GM18505 (cell line): ENCODE measurements around the gene MKI67.
"Not testable (repeated sequence)": the region's sequence is repeated elsewhere in the genome, so short reads cannot be mapped to it uniquely, and the experiment has no call there.

ENCODE experiments used
- ATAC-seq: cut with Tn5 transposase; IDR thresholded peaks from one replicate; pipeline ENCODE4 v1.9.1; 2021; ENCODE audit not compliant: unreplicated experiment
- POLR2A ChIP-seq: IDR thresholded peaks from 4 replicates; pipeline ENCODE4 v1.6.1; 2011; ENCODE audit warnings: borderline replicate concordance; ENCODE audit not compliant: insufficient read depth, insufficient read length; ENCODE audit errors: extremely low read depth

Gene MKI67

DNA sequence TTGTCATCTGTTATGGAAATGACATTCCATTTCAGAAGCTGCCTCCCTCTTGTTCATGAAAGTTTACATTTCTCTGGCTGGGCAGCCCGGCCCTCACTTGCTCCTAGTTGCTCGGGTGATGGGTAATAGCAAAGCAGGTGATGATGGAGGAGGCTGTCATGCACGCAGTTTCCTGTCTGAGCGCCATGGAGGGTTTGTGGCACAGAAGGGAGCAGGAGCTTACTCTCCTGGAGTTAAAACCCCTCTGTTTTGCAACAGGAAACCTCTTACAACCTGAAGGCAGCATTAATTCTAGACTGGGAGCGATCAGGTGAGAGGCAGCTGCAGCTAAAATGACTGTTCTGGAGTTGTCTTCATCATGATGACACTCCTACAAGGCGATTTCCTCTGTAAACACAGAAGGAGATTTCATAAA, 34.1 kb upstream of the MKI67 start:
- no peak for ATAC-seq
- no peak for TF ChIP-seq POLR2A

GRCh38 chr10:128158021-128158795, 32.0 kb upstream of the MKI67 start:
- no peak for TF ChIP-seq POLR2A
- no peak for ATAC-seq

- no peak for ATAC-seq
- TF ChIP-seq POLR2A, result no peak
Observed at GRCh38 chr10:128156999-128157755, 31.0 kb upstream of the MKI67 start.

DNA sequence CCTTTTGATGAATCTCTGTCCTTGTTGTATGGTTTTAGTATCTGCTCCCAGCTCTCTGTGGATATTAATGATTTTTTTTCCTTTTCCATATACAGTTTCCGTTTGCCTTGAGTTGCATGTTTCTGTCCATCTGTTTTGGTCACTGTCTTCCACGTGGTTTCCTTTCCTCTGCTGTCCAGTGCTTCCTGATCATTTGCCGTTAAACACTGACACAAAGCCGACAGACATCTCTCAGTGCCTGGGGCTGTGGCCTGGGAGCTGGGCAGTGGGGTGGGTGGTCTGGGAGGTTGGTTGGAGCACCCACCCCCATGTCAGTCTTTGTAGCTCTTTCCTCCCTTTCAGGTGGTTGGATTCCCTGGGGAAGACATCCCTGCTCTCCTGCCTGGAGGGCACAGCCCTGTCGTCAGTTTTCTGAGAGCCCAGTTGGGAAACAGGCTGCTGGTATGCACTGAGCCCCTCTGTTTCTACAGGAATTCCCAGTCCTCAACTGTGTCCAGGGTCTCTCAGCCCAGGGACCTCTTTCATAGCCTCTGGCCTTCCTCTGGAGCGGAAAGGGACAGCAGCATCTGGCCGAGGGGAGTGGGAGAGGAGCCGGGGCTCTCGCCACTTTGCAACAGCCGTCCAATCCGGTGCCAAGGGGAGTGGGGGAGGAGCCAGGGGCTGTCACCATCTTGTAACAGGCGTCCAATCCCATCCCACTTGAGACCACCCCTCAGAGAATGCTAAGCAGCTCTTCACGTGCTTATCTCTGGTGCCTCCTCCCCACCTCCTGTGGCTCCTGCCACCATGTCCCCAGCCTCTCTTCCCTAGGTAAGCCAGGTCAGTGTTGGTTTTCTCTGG, 26.7 kb upstream of the MKI67 start:
- ATAC-seq, result no peak
- no peak for TF ChIP-seq POLR2A

DNA sequence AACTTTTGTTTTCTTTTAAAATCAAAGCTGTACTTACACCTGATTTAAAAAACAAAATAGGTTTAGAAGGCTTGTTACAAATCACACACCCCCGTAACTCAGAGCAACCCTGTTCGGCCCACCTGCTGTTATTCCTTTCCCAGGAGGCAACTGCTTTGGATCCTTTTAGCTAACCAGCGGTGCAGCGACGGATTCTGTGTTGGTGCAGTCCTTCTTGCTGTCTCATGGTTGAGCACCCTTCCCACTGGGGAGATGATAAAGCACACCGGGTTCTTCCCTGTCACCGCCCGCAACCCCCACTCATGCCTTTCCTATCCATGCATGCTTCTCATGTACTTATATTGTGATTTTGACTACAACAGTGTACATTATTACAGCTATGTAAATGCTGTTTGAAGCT, 24.8 kb upstream of the MKI67 start:
- no peak for TF ChIP-seq POLR2A
- ATAC-seq, result no peak

GRCh38 chr10:128150561-128150960, 24.3 kb upstream of the MKI67 start:
- no peak for ATAC-seq
- no peak for TF ChIP-seq POLR2A

- TF ChIP-seq POLR2A, result no peak
- ATAC-seq, result peak; percentile 89
Observed at GRCh38 chr10:128150045-128150493, 23.8 kb upstream of the MKI67 start.

DNA sequence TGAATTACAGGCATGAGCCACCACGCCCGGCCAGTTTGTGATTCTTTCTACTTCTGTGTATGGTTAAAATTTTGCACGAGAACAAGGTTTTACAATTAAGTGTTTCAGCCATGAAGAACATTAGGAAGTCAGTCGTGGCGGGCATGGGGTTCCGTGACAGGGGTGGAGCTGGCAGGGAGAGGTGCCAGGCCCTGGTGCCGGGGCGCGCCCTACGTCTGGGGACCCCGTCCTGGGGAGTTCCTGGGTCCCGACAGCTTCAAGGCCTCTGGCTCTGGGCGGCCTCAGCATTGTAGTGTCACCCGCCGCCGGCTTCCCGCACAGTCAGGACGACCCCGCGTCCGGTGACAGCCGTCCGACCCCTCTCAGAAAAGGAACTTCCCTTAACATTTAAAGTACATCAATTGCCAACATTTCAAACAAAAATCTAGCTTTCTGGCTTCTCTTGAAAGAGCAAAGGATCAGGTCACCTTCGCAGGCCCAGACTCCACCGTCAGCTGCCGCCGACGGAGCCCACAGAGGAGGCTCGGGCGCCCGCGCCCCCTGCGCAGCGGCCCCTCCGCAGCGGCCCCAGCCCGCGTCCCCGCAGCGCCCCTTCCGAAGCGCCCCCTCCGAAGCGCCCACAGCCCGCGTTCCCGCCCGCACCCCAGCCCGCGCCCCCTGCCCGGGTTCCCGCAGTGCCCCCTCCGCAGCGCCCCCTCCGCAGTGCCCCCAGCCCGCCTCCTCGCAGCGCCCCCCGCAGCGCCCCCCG, 23.2 kb upstream of the MKI67 start:
- ATAC-seq, result no peak
- no peak for TF ChIP-seq POLR2A

DNA sequence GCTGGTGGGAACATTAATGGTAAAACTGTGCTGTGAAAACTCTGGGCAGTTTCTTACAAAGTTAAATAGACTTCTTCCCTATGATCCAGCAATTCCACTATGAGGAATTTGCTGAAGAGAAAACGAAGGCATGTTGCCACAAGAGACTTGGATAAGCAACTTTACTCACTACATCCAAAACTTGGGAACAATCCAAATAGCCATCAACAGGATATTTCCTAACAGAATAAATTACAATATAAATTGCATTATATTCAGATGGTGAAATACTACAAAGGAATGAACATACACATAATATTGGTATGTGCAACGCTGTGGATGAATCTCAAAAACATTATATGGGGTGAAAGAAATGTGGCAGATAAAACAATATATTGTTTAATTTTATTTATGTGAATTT, 21.4 kb upstream of the MKI67 start:
- TF ChIP-seq POLR2A, result no peak

DNA sequence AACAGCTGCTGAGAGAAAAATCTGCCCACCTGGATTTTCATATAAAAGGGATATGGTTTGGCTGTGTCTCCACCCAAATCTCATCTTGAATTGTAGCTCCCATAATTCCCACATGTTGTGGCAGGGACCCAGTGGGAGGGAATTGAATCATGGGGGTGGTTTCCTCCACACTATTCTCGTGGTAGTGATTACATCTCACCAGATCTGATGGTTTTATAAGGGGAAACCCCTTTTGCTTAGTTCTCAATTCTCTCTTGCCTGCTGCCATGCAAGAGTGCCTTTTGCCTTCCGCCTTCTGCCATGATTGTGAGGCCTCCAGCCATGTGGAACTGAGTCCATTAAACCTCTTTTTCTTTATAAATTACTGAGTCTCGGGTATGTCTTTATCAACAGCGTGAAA, 20.8 kb upstream of the MKI67 start:
- ATAC-seq, result peak; percentile 68
- TF ChIP-seq POLR2A, result no peak

More for the DNA sequence above, 21.4 kb upstream of the MKI67 start:
- no peak for ATAC-seq

- no peak for TF ChIP-seq POLR2A
Observed at GRCh38 chr10:128144547-128144946, 18.3 kb upstream of the MKI67 start.

GRCh38 chr10:128143531-128143930, 17.3 kb upstream of the MKI67 start:
- TF ChIP-seq POLR2A, result no peak
- no peak for ATAC-seq

More at GRCh38 chr10:128144547-128144946, 18.3 kb upstream of the MKI67 start:
- ATAC-seq, result no peak

DNA sequence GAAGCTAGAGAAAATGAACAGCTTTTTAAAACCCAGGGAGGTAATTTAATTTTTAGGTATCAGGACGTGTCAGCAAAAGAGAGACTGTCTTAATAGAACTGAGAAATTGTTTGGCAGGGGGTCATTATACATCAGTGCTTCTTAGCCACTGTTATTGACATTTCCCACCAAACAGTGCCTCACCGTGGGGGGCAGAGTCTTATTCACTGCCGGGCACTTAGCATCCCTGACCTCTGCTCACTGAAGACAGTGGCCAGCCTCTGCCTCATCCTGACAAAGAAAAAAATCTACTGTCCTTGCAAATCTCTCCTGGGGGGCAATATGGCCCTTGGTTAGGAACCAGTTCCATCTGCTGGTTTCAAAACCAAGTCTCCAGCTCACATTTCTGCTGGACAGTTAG, 14.2 kb upstream of the MKI67 start:
- no peak for ATAC-seq
- no peak for TF ChIP-seq POLR2A

DNA sequence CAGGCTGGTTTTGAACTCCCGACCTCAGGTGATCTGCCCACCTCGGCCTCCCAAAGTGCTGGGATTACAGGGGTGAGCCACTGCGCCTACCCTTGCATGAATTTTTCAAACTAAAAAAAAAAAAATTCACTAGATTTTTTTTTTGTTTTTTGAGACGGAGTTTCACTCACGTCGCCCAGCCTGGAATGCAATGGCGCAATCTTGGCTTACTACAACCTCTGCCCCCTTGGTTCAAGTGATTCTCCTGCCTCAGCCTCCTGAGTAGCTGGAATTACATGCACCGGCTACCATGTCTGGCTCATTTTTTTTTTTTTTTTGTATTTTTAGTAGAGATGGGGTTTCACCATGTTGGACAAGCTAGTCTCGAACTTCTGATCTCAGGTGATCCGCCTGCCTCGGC, 12.2 kb upstream of the MKI67 start:
- ATAC-seq, result not testable (repeated sequence)
